Astrocyte of the spinal cord (primary cell): ENCODE measurements around the gene MIS18A.

Experiments
- DNase-seq: peaks from one replicate; pipeline ENCODE4 v3.0.0; 2011; ENCODE audit warnings: low read depth, low spot score
- H3K4me3 ChIP-seq: 2 replicates; pipeline ENCODE4 v1.5.1; 2011; ENCODE audit warnings: low read depth, mild to moderate bottlenecking, low read length, moderate library complexity
- in situ Hi-C: cut with HindIII; loops from 2 replicates; pipeline ENCODE4 v1.10.0; 2017; ENCODE audit warnings: low sequenced_read_pairs
- TF ChIP-seq, protein P1 (sequence below): IDR thresholded peaks from 2 replicates; pipeline ENCODE4 v1.5.1; 2012; ENCODE audit warnings: low read depth, mild to moderate bottlenecking, low read length, inconsistent platforms

Gene MIS18A

DNA sequence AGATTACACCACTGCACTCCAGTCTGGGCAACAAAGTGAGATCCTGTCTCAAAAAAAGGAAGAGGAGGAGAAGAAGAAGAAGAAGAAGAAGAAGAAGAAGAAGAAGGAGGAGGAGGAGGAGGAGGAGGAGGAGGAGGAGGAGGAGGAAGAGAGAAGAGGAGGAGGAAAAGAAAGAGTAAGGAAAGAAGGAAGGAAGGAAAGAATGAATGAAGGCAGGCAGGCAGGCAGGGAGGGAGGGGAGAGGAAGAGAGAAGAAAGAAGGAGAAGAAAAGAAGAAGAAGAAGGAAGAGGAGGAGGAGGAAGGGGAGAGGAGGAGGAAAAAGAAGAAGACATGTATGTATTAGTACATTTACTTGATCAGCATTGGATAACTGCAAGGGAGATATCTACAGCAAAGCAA, 26.7 kb downstream of the MIS18A start:
- no peak overlapping the region for H3K4me3 ChIP-seq
- TF ChIP-seq, protein P1, sequence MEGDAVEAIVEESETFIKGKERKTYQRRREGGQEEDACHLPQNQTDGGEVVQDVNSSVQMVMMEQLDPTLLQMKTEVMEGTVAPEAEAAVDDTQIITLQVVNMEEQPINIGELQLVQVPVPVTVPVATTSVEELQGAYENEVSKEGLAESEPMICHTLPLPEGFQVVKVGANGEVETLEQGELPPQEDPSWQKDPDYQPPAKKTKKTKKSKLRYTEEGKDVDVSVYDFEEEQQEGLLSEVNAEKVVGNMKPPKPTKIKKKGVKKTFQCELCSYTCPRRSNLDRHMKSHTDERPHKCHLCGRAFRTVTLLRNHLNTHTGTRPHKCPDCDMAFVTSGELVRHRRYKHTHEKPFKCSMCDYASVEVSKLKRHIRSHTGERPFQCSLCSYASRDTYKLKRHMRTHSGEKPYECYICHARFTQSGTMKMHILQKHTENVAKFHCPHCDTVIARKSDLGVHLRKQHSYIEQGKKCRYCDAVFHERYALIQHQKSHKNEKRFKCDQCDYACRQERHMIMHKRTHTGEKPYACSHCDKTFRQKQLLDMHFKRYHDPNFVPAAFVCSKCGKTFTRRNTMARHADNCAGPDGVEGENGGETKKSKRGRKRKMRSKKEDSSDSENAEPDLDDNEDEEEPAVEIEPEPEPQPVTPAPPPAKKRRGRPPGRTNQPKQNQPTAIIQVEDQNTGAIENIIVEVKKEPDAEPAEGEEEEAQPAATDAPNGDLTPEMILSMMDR: no peak
- in situ Hi-C loops: no loop called here
- DNase-seq: no peak

DNA sequence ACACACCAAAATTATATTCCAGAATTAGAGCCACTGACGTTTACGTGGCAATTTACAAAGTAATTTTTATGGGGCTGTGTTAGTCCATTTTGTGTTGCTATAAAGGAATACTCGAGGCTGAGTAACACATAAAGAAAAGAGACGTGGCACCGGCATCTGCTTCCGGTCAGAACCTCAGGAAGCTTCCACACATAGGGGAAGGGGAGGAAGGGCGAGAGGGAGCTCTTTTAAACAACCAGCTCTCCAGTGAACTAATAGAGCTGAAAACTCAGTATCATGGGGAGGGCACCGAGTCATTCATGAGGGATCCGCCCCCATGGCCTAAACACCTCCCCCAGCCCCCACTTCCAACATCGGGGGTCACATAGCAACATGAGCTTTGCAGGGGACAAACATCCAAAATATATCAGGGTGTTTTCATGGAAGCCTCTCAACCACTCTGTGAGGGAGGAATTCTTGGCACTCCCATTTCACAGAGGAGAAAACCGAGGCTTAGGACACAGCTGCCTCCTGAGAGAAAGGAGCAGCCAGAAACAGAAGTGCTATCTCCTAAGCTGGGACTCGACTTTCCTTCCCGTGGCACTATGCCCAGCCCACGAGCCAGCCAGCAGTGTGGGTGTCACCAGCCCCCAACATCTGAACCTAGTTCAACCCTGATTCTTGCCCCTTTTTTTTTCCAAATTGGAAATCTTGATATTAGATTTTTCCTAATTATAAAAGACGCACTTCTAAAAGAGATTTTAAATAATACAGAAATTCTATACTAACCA, 29.2 kb downstream of the MIS18A start:
- H3K4me3 ChIP-seq: no peak overlapping the region
- in situ Hi-C loops: no loop called here
- no peak for DNase-seq
- TF ChIP-seq, protein P1: no peak

DNA sequence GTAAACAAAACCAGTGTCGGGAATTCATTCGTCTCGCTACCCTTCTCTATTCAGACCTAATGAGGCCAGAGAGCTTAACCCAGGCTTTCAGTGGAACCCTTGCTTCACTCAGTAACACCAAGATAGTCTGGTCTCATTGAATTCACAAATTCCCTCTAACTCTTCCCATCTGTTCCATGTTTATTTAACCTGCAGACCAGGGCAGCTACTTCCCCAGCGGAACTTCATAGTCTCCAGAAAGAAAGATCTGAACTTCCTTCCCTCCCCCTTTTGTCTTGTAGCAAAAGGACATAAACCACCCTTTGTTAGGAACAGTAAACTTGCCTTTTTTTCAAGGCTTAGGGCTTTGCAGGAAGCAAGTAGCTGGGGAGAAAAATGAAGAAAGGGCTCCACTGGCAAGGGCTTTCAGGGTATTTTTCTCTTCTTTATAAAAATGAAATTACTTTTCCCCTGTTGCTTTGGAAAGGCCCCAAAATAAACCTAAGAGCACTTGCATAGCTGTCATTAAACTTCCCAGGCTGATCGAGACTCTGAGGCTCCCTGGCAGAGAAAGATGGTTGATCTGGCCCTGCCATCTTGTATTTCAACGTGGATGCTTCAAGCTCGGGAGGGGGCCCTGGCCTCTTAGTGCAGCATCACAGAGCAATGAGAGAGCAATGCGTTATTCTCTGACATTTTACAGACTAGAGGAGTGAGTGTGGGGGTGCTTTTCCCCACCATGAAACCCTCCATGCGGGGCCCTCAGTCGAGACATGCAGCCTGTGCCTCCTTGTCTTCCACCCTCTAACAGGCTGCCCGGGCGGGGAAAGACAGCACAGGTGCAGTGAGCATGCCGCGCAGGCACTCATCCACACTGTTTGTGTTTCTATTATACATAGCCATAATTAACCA, 30.0 kb downstream of the MIS18A start:
- TF ChIP-seq, protein P1: no peak
- DNase-seq: no peak
- no peak overlapping the region for H3K4me3 ChIP-seq
- in situ Hi-C loops: no loop called here

DNA sequence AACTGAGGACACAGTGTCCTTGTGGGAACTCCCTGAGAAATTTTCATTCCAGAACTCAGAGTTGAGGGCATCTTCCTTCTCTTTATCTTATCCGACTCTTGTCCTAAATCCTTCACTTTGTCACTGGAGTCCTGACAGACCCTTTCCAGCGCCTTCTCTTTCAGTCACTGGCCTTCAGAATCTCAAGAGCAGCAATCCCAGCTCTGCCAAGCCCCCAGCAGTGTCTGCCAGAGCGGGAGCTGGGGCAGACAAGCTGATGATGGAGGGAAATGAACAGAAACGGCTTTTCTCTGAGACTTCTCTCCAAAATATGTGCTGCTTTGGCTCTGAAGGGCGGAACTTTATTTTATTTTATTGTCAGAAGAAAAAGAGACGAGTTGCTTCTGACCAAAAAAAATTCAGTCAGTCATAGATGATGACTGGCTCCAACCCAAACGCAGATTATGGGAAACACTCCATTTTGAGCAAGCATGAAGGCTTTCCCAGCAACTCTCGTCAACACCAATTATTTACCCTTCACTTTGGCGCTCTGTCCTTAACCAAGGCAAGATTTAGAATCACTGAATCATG, 32.2 kb downstream of the MIS18A start:
- TF ChIP-seq, protein P1: no peak
- H3K4me3 ChIP-seq: no peak overlapping the region
- no peak for DNase-seq
- in situ Hi-C loops: no loop called here

DNA sequence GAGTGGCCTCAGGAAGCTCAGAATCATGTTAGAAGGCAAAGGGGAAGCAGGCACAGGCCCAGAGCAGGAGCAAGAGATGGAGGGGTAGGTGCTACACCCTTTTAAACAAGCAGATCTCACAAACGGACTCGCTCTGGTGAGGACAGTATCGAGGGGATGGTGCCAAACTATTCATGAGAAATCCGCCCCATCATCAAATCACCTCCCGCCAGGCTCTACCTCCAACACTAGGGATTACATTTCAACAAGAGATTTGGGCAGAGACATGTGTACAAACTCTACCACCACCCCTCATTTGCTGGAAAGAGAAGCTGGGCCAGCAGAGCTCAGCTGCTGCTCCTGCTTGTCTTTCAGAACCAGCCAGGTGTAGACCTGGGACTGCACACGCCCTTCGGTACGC, 32.9 kb downstream of the MIS18A start:
- in situ Hi-C loops: no loop called here
- no peak overlapping the region for H3K4me3 ChIP-seq
- TF ChIP-seq, protein P1: no peak
- DNase-seq: no peak

DNA sequence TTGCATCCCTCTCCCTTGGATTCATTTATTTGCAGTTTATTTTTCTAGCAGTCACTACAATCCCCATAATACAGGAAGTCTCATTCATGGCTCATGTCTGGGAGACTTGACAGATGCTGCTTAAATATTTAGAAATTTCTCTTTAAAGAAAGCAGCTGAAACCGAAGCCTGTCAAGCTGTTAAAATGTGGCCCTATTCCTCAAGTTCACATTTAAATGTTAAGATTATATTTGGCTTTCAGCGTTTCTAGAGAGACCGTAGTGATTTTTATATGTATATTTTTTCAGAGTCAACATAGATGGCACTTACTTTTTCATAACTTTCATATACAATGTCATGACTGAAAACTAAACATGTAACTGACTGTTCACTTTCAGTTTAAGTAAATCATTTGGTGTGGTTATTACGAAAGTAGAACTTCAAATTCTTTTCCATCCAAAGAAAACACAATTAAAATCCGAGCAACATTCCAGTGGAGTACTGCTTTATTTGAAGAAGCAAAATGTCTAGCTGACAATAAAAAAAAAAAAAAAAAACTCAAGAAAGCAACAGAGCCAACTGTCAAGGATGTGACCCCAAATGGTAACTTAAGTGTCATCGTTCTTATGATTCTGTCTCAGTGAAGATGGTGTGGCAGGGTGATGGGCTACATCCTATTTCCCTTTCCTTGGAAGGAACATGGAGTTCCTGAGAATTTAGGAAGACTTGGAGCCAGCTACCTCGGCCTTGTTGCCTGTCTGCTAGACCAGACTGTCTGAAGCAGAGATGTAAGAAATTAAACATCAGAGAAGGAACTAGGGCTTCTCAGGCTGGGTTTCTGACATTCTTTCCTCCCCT, 37.8 kb downstream of the MIS18A start:
- TF ChIP-seq, protein P1: no peak
- in situ Hi-C loops: no loop called here
- H3K4me3 ChIP-seq: no peak overlapping the region
- no peak for DNase-seq
